SK-N-SH (cell line): ENCODE measurements around the gene VPREB1. TPM values are rescaled to one million over a fixed set of nuclear protein-coding genes. Genes with fewer than 3 reads are reported as not detected.

ENCODE experiments used
- CTCF ChIA-PET: fragments of 300-600, 350-600 bp; formaldehyde crosslinking; extraction: SDS; loops from one replicate; lab custom pipeline; 2021; lab: Yijun Ruan, JAX
- POLR2A ChIA-PET: fragments of 350-600 bp; sonication (Branson Sonifier 250); formaldehyde crosslinking; extraction: SDS; loops from one replicate; lab custom pipeline; 2020; ENCODE audit warnings: antibody characterized with exemption, inconsistent platforms; lab: Yijun Ruan, JAX
- DNase-seq: peaks from one replicate; pipeline ENCODE4 v3.0.0; 2012
- H2AFZ ChIP-seq: fragments of 200-600 bp; sonication (generic); 2 replicates; pipeline ENCODE4 v1.8.1; 2016; ENCODE audit warnings: antibody characterized with exemption, mild to moderate bottlenecking, low read depth
- H3F3A ChIP-seq: fragments of 200-600 bp; sonication (generic); replicated peaks from 2 replicates; pipeline ENCODE3; 2016; ENCODE audit warnings: antibody characterized with exemption, mild to moderate bottlenecking; ENCODE audit not compliant: insufficient read depth
- H3K27ac ChIP-seq, 2 experiments: fragments of 200-500 bp in 1 of 2; fragments of 200-600 bp in 1 of 2; sonication (Bioruptor generic) in 1 of 2; sonication (generic), shearing (Covaris generic) in 1 of 2; 2 replicates each; pipeline versions ENCODE4 v1.5.1 to v1.6.1; 2014 to 2016; ENCODE audit warnings: low read depth in 2 of 2, inconsistent platforms in 1 of 2, low read length in 1 of 2, mild to moderate bottlenecking in 1 of 2, mixed read lengths in 1 of 2
- H3K27me3 ChIP-seq: fragments of 200-600 bp; sonication (generic), shearing (Covaris generic); 2 replicates; pipeline ENCODE4 v1.6.1; 2016; ENCODE audit warnings: mixed run types; ENCODE audit not compliant: insufficient read depth
- H3K36me3 ChIP-seq, 2 experiments: fragments of 200-500 bp in 1 of 2; fragments of 200-600 bp in 1 of 2; sonication (Bioruptor generic) in 1 of 2; sonication (generic) in 1 of 2; replicated peaks in 1 of 2; 2 replicates each; pipeline versions ENCODE3 to v1.5.1; 2014 to 2016; ENCODE audit warnings: low read length in 1 of 2, mild to moderate bottlenecking in 1 of 2; ENCODE audit not compliant: insufficient read depth in 2 of 2, control insufficient read depth in 1 of 2
- H3K4me1 ChIP-seq, 2 experiments: fragments of 200-500 bp in 1 of 2; fragments of 200-600 bp in 1 of 2; sonication (Bioruptor generic) in 1 of 2; sonication (generic), shearing (Covaris generic) in 1 of 2; 2 replicates each; pipeline versions ENCODE4 v1.5.1 to v1.6.1; 2014 to 2016; ENCODE audit warnings: low read depth in 1 of 2, low read length in 1 of 2, mixed run types in 1 of 2; ENCODE audit not compliant: insufficient read depth in 2 of 2, control insufficient read depth in 1 of 2
- H3K4me2 ChIP-seq: fragments of 200-600 bp; sonication (generic), shearing (Covaris generic); 2 replicates; pipeline ENCODE4 v1.6.1; 2017; ENCODE audit warnings: mixed run types
- H3K4me3 ChIP-seq, 2 experiments: fragments of 200-500 bp in 1 of 2; fragments of 200-600 bp in 1 of 2; sonication (Bioruptor generic) in 1 of 2; sonication (generic), shearing (Covaris generic) in 1 of 2; 2 replicates each; pipeline versions ENCODE4 v1.5.1 to v1.8.1; 2014 to 2016; ENCODE audit warnings: low read depth in 2 of 2, inconsistent platforms in 1 of 2, low read length in 1 of 2, mild to moderate bottlenecking in 1 of 2, mixed read lengths in 1 of 2, moderate library complexity in 1 of 2
- H3K79me2 ChIP-seq: fragments of 200-600 bp; sonication (generic); 2 replicates; pipeline ENCODE4 v1.8.1; 2017; ENCODE audit warnings: mild to moderate bottlenecking; ENCODE audit not compliant: insufficient read depth
- H3K9ac ChIP-seq: fragments of 200-600 bp; sonication (generic); 2 replicates; pipeline ENCODE4 v1.6.1; 2017; ENCODE audit warnings: mixed run types
- H3K9me2 ChIP-seq: fragments of 200-600 bp; sonication (generic); 2 replicates; pipeline ENCODE4 v1.6.1; 2017; ENCODE audit warnings: mixed run types
- H3K9me3 ChIP-seq: fragments of 200-600 bp; sonication (generic); 2 replicates; pipeline ENCODE4 v1.6.1; 2017; ENCODE audit warnings: mixed run types, mild to moderate bottlenecking, moderate library complexity
- H4K20me1 ChIP-seq: fragments of 200-600 bp; sonication (generic); 2 replicates; pipeline ENCODE4 v1.6.1; 2017; ENCODE audit warnings: mild to moderate bottlenecking, mixed run types; ENCODE audit not compliant: insufficient read depth
- CHD2 ChIP-seq: fragments of 150-350 bp; IDR thresholded peaks from 2 replicates; pipeline ENCODE4 v1.6.1; 2018; ENCODE audit warnings: low read length; ENCODE audit not compliant: partially characterized antibody
- GABPA ChIP-seq: IDR thresholded peaks from 2 replicates; pipeline ENCODE4 v1.4.0; 2012; ENCODE audit warnings: low read depth, mild to moderate bottlenecking
- GATA2 ChIP-seq: sonication (generic); formaldehyde crosslinking; IDR thresholded peaks from 2 replicates; pipeline ENCODE4 v1.5.0; 2020; ENCODE audit warnings: mild to moderate bottlenecking, missing genetic modification reagents
- MXI1 ChIP-seq: IDR thresholded peaks from 2 replicates; pipeline ENCODE4 v1.6.1; 2012; ENCODE audit warnings: mild to moderate bottlenecking, low read depth, low read length, improper control_type of control experiment
- NRF1 ChIP-seq: IDR thresholded peaks from 2 replicates; pipeline ENCODE4 v1.6.1; 2012; ENCODE audit warnings: low read depth, mild to moderate bottlenecking, low read length
- POLR2AphosphoS5 ChIP-seq: IDR thresholded peaks from 2 replicates; pipeline ENCODE4 v1.6.1; 2012; ENCODE audit warnings: low read depth, low read length
- RFX5 ChIP-seq: IDR thresholded peaks from 2 replicates; pipeline ENCODE4 v1.6.1; 2012; ENCODE audit warnings: mild to moderate bottlenecking, improper control_type of control experiment, low read length
- SIN3A ChIP-seq: IDR thresholded peaks from 2 replicates; pipeline ENCODE4 v1.6.1; 2012; ENCODE audit warnings: low read depth, mild to moderate bottlenecking, low read length, moderate library complexity, borderline replicate concordance
- TAF1 ChIP-seq: IDR thresholded peaks from 2 replicates; pipeline ENCODE4 v1.6.1; 2012; ENCODE audit warnings: low read depth, mild to moderate bottlenecking, low read length, moderate library complexity, borderline replicate concordance
- YY1 ChIP-seq: IDR thresholded peaks from 2 replicates; pipeline ENCODE4 v1.4.0; 2012; ENCODE audit warnings: low read depth, mild to moderate bottlenecking
- WGBS: methylation state at CpG from one replicate; pipeline ENCODE4 v1.1.6; 2017; ENCODE audit warnings: low lambda C conversion rate; 5-methylcytosine and 5-hydroxymethylcytosine counted together
- polyA plus RNA-seq, 3 experiments: library from polyadenylated mRNA; depleted of rRNA; stranded (reverse); fragments of >200 nt; gene quantifications; 2 replicates each; pipeline ENCODE4 v1.2.3, GENCODE V29; 2012
- TF ChIP-seq, protein P1 (sequence below): IDR thresholded peaks from 2 replicates; pipeline ENCODE4 v1.4.0; 2012; ENCODE audit warnings: low read depth, borderline replicate concordance
- TF ChIP-seq, protein P2 (sequence below): IDR thresholded peaks from 2 replicates; pipeline ENCODE4 v1.4.0; 2012; ENCODE audit warnings: low read depth, borderline replicate concordance

Gene VPREB1
- polyA plus RNA-seq, 1 of the 3 experiments (the other 2 are of a cell fraction) = not detected

DNA sequence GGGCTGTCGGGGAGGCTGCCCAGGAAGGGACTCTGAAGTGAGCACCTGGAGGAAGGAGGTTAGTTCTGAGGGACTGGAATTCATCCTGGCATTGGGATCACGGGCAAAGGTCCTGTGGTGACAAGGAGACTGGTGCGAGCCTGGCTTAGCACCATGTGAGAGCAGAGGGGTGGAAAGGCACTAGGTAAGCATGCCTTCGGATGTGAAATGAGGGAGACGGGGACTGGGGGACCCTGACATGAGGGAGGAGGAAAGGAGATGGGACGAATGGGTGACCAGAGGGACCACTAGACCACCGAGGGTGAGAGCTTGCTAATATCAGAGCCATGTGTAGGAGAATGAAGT is 3.1 kb upstream of the VPREB1 start:
- H3K4me1 ChIP-seq = no peaks in the 10 kb centered on the region
- WGBS = 31% methylated on average over 6 of the region's 7 CpGs
- ChIA-PET POLR2A (no interaction called here), CTCF (interaction anchor here (1.6 kb wide), 2 partner anchors 101 to 181 kb away, joined by 3 to 5 read pairs; no protein-coding TSS in a partner anchor)
- H3K27me3 ChIP-seq = peaks cover 52% of the 10 kb centered on the region
- H4K20me1 ChIP-seq = no peaks in the 10 kb centered on the region
- no peak overlapping the region for H3K4me2 ChIP-seq
- no peak overlapping the region for H2AFZ ChIP-seq
- DNase-seq = no peak
- H3F3A ChIP-seq = no peaks in the 10 kb centered on the region
- no peaks in the 10 kb centered on the region for H3K9me3 ChIP-seq
- H3K9me2 ChIP-seq = no peaks in the 10 kb centered on the region
- H3K27ac ChIP-seq = no peak overlapping the region
- no peak for TF ChIP-seq TAF1
- no peak for TF ChIP-seq CHD2
- TF ChIP-seq GABPA = no peak
- no peak for TF ChIP-seq GATA2 (CRISPR knock-in tag)
- TF ChIP-seq NRF1 = no peak
- TF ChIP-seq, protein P1, sequence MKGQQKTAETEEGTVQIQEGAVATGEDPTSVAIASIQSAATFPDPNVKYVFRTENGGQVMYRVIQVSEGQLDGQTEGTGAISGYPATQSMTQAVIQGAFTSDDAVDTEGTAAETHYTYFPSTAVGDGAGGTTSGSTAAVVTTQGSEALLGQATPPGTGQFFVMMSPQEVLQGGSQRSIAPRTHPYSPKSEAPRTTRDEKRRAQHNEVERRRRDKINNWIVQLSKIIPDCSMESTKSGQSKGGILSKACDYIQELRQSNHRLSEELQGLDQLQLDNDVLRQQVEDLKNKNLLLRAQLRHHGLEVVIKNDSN = no peak
- TF ChIP-seq, all 33 proteins: peak for 0
- no peaks in the 10 kb centered on the region for H3K79me2 ChIP-seq
- H3K4me3 ChIP-seq = no peak overlapping the region
- no peak overlapping the region for H3K9ac ChIP-seq
- H3K36me3 ChIP-seq = no peaks in the 10 kb centered on the region

DNA sequence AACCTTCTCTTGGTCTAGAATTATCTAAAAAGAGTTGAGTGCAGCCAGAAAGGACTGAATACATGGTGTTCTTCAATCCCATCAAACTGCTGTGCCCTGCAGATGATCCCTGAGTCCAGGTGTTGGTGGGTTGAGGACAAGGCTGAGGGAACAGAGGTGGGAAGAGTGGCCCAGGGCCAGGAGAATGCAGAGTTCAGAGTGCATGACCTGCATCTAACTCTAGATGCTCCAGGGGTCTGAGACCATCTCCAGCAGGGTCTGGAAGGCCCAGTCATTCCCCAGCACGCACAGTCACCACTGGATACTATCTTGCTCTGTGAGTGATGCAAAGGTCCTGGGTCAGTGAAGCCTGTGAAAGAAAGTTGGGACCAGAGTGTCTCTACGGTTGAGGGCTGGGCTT is 2.1 kb upstream of the VPREB1 start:
- POLR2A ChIA-PET = no interaction called here
- H3K9me3 ChIP-seq = no peaks in the 10 kb centered on the region
- no peak for TF ChIP-seq MXI1

DNA sequence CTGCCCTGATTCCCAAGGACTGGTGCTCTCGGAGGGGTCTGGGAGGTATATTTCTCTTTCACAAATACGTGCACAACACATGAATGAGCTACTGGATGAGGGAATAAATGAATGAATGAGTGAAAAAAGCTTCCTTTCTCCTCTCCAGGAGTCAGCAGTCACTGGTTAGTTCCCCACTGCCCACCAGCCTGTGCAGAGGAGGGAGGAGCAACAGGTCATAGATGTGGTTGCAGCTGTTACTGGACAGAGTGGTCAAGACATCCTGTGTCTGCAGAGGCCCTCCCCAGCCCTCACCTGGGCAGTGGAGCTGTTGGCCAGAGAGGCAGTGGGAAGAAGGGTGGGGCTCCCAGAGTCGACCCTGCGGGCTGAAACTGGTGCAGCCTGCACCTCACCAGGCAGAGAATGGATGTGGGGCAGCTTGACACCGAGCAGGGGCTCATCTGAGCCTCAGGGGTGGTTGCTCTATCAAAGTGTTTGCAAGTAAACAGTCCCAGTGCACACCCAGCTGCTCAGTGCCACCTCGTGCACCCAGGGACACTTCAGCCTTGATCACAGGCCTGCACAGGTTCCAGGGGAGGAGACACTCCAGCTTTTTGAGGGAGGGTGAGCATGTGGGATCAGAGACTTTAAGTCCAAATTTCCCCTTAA is 1.4 kb upstream of the VPREB1 start:
- ChIA-PET POLR2A (no interaction called here), CTCF (interaction anchor here (0.7 to 2.9 kb wide), 3 partner anchors 42 to 100 kb away, joined by 4 to 13 read pairs (median 5); no protein-coding TSS in a partner anchor)
- TF ChIP-seq GATA2 (CRISPR knock-in tag) (no peak), RFX5 (no peak), POLR2AphosphoS5 (no peak), SIN3A (no peak), YY1 (no peak)
- TF ChIP-seq, protein P2, sequence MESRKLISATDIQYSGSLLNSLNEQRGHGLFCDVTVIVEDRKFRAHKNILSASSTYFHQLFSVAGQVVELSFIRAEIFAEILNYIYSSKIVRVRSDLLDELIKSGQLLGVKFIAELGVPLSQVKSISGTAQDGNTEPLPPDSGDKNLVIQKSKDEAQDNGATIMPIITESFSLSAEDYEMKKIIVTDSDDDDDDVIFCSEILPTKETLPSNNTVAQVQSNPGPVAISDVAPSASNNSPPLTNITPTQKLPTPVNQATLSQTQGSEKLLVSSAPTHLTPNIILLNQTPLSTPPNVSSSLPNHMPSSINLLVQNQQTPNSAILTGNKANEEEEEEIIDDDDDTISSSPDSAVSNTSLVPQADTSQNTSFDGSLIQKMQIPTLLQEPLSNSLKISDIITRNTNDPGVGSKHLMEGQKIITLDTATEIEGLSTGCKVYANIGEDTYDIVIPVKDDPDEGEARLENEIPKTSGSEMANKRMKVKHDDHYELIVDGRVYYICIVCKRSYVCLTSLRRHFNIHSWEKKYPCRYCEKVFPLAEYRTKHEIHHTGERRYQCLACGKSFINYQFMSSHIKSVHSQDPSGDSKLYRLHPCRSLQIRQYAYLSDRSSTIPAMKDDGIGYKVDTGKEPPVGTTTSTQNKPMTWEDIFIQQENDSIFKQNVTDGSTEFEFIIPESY = no peak

More for the DNA sequence above, 2.1 kb upstream of the VPREB1 start:
- Histone ChIP-seq H3K36me3 (no peaks in the 10 kb centered on the region), H3K4me2 (no peak overlapping the region), H4K20me1 (no peaks in the 10 kb centered on the region), H3K79me2 (no peaks in the 10 kb centered on the region), H3K4me1 (no peaks in the 10 kb centered on the region), H2AFZ (no peak overlapping the region), H3K9ac (no peak overlapping the region), H3K4me3 (no peak overlapping the region), H3K27me3 (peaks cover 52% of the 10 kb centered on the region), H3F3A (no peaks in the 10 kb centered on the region), H3K9me2 (no peaks in the 10 kb centered on the region), H3K27ac (no peak overlapping the region)
- 6% methylated on average over 2 of the region's 2 CpGs for WGBS
- CTCF ChIA-PET = interaction anchor here (1.6 to 2.9 kb wide), 2 partner anchors 41 to 101 kb away, joined by 5 to 13 read pairs; no protein-coding TSS in a partner anchor
- DNase-seq = no peak

More for the DNA sequence above, 1.4 kb upstream of the VPREB1 start:
- no peaks in the 10 kb centered on the region for H4K20me1 ChIP-seq
- no peaks in the 10 kb centered on the region for H3K79me2 ChIP-seq
- DNase-seq = no peak
- H3K9me3 ChIP-seq = no peaks in the 10 kb centered on the region
- no peak overlapping the region for H3K4me2 ChIP-seq
- WGBS = 9% methylated on average over 5 of the region's 6 CpGs
- H3K4me1 ChIP-seq = no peaks in the 10 kb centered on the region
- no peaks in the 10 kb centered on the region for H3F3A ChIP-seq
- H2AFZ ChIP-seq = no peak overlapping the region
- no peaks in the 10 kb centered on the region for H3K36me3 ChIP-seq
- no peak overlapping the region for H3K27ac ChIP-seq
- no peak overlapping the region for H3K4me3 ChIP-seq
- H3K27me3 ChIP-seq = peaks cover 52% of the 10 kb centered on the region
- no peaks in the 10 kb centered on the region for H3K9me2 ChIP-seq
- H3K9ac ChIP-seq = no peak overlapping the region
